Measurements from ENCODE around the gene EEFSEC.

Gene EEFSEC

GRCh38 chr3:128345196-128345595 is 191.9 kb downstream of the EEFSEC start:
- no peaks in the 10 kb centered on the region for H3K9me3 ChIP-seq (ENCODE audit: control insufficient read depth, low read length)
- H3K9ac ChIP-seq (ENCODE audit: low read length), result no peak overlapping the region
- no peaks in the 10 kb centered on the region for H3K27me3 ChIP-seq (ENCODE audit: control insufficient read depth, insufficient read depth, low read length)
- no peak overlapping the region for H3K4me3 ChIP-seq (ENCODE audit: low read length)
- peaks cover 40% of the 10 kb centered on the region for H3K4me1 ChIP-seq (ENCODE audit: control insufficient read depth, insufficient read depth, low read length)
- peaks cover 7% of the 10 kb centered on the region for H3K36me3 ChIP-seq (ENCODE audit: control insufficient read depth, insufficient read depth, low read length)

DNA sequence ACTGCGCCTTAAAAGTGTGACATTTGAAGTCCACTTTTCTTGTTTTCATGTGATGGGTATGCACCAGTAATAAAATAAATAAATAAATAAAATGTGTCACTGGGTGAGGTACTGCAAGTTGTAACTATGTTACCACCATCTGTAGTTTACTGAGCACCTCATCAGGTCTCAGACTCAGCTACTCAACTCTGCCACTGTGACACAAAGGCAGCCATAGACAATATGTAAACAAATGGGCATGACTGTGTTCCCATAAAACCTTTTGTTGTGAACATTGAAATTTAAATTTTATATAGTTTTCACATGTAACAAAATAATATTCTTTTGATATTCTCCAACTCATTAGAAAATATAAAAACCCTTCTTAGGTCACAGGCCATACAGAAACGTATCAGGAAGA is 193.3 kb downstream of the EEFSEC start:
- no peaks in the 10 kb centered on the region for H3K9me3 ChIP-seq (ENCODE audit: control insufficient read depth, low read length)
- no peak overlapping the region for H3K4me3 ChIP-seq (ENCODE audit: low read length)
- H3K4me1 ChIP-seq (ENCODE audit: control insufficient read depth, insufficient read depth, low read length), result peaks cover 46% of the 10 kb centered on the region
- peaks cover 7% of the 10 kb centered on the region for H3K36me3 ChIP-seq (ENCODE audit: control insufficient read depth, insufficient read depth, low read length)
- H3K9ac ChIP-seq (ENCODE audit: low read length), result no peak overlapping the region
- no peaks in the 10 kb centered on the region for H3K27me3 ChIP-seq (ENCODE audit: control insufficient read depth, insufficient read depth, low read length)

- no peaks in the 10 kb centered on the region for H3K27me3 ChIP-seq (ENCODE audit: control insufficient read depth, insufficient read depth, low read length)
- H3K9ac ChIP-seq (ENCODE audit: low read length), result no peak overlapping the region
- H3K36me3 ChIP-seq (ENCODE audit: control insufficient read depth, insufficient read depth, low read length), result peaks cover 7% of the 10 kb centered on the region
- peaks cover 46% of the 10 kb centered on the region for H3K4me1 ChIP-seq (ENCODE audit: control insufficient read depth, insufficient read depth, low read length)
- no peak overlapping the region for H3K4me3 ChIP-seq (ENCODE audit: low read length)
- no peaks in the 10 kb centered on the region for H3K9me3 ChIP-seq (ENCODE audit: control insufficient read depth, low read length)
These were observed 194.0 kb downstream of the EEFSEC start for GRCh38 chr3:128347282-128347681.

GRCh38 chr3:128348075-128348474 is 194.8 kb downstream of the EEFSEC start:
- Histone ChIP-seq H3K27me3 (ENCODE audit: control insufficient read depth, insufficient read depth, low read length) (no peaks in the 10 kb centered on the region), H3K9ac (ENCODE audit: low read length) (no peak overlapping the region), H3K4me3 (ENCODE audit: low read length) (no peak overlapping the region), H3K9me3 (ENCODE audit: control insufficient read depth, low read length) (no peaks in the 10 kb centered on the region), H3K4me1 (ENCODE audit: control insufficient read depth, insufficient read depth, low read length) (peaks cover 41% of the 10 kb centered on the region), H3K36me3 (ENCODE audit: control insufficient read depth, insufficient read depth, low read length) (peaks cover 7% of the 10 kb centered on the region)

DNA sequence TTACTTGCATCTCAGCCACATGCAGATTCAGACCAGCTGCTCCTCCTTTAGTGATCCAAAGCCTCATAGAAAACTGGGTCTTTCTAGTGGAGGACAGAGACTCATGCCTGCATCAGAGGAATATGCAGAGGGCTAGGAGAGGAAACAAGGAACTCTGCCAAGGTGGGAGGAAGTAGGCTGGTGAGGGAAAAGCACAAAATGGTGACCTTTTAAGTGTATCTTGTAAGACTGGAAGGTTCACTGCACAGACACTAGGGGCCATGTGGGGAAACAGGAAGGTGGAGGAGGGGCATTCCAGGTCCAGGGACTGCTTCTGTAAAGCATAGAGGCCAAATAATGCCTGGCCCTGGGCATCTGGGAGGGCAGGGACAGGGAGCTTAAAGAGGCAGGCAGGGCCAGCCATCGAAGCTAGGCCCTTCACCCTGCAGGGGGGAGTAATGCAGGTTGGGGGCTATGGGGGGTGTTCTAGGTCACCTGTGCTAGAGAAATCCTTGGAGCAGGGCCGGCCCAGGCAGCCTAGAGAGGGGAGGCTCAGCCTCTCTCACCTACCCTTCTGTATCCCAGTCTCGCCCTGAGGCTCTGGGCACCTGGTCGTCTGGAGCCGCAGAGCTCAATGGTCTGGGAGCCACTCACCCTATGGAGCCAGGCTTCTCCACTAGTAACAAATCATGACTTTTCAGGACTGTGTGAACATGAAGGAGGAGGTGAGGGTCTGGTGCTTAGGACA is 195.7 kb downstream of the EEFSEC start:
- no peak overlapping the region for H3K9ac ChIP-seq (ENCODE audit: low read length)
- peaks cover 7% of the 10 kb centered on the region for H3K36me3 ChIP-seq (ENCODE audit: control insufficient read depth, insufficient read depth, low read length)
- H3K4me1 ChIP-seq (ENCODE audit: control insufficient read depth, insufficient read depth, low read length), result peaks cover 32% of the 10 kb centered on the region
- H3K9me3 ChIP-seq (ENCODE audit: control insufficient read depth, low read length), result no peaks in the 10 kb centered on the region
- H3K27me3 ChIP-seq (ENCODE audit: control insufficient read depth, insufficient read depth, low read length), result no peaks in the 10 kb centered on the region
- H3K4me3 ChIP-seq (ENCODE audit: low read length), result no peak overlapping the region

DNA sequence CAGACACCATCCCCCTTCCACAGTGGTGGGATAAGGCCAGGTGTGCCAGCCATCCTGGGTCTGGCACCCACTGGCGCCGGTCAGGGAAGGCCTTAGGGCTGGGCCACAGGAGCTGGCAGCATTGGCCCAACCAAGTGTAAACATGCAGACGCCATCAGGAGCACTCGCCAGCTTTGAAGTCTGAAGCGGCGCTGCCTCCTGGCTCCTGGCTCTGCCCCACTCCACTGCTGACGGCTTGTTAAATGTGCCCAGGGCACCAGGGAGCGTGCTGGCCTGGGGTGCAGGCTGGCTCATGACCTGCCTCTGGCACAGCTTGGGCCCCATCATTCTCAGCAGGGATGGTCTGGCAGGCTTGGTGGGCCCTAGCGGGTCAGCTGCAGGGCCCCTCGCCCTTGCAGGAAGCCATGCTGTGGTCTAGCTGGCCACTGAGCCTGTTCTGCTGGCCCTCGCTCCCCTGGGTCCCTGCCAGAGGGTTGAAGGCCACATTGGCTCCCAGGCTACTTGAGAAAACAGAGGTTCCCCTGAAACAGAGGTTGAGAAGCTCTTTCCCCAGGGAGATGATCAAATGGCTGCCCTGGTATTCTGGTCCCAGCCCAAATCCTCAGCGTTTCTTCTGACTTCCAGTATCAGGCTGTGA is 196.8 kb downstream of the EEFSEC start:
- Histone ChIP-seq H3K4me3 (ENCODE audit: low read length) (no peak overlapping the region), H3K4me1 (ENCODE audit: control insufficient read depth, insufficient read depth, low read length) (peaks cover 29% of the 10 kb centered on the region), H3K27me3 (ENCODE audit: control insufficient read depth, insufficient read depth, low read length) (no peaks in the 10 kb centered on the region), H3K36me3 (ENCODE audit: control insufficient read depth, insufficient read depth, low read length) (peaks cover 7% of the 10 kb centered on the region), H3K9ac (ENCODE audit: low read length) (no peak overlapping the region), H3K9me3 (ENCODE audit: control insufficient read depth, low read length) (no peaks in the 10 kb centered on the region)

DNA sequence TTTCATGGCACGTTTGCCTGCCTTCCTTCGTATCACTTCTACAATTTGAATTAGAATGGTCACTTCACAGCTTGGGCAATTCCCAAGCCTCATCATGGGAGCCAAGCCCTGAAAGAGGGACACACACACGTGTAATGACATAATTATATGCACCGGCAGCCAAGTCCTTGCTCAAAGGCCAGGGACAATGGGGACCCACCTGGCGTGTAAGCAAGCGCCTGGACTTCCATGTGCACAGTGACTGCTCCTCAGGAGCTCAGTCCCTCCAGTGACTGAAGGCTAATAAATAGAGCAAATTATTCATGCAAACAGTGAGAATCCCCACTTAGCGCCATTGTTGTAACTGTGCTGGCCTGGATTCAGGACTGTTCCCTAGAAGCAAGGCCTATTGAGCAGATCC is 198.3 kb downstream of the EEFSEC start:
- Histone ChIP-seq H3K9me3 (ENCODE audit: control insufficient read depth, low read length) (no peaks in the 10 kb centered on the region), H3K27me3 (ENCODE audit: control insufficient read depth, insufficient read depth, low read length) (no peaks in the 10 kb centered on the region), H3K4me3 (ENCODE audit: low read length) (no peak overlapping the region), H3K36me3 (ENCODE audit: control insufficient read depth, insufficient read depth, low read length) (peaks cover 7% of the 10 kb centered on the region), H3K9ac (ENCODE audit: low read length) (no peak overlapping the region), H3K4me1 (ENCODE audit: control insufficient read depth, insufficient read depth, low read length) (peaks cover 29% of the 10 kb centered on the region)

GRCh38 chr3:128352326-128352725 is 199.0 kb downstream of the EEFSEC start:
- Histone ChIP-seq H3K4me1 (ENCODE audit: control insufficient read depth, insufficient read depth, low read length) (peaks cover 29% of the 10 kb centered on the region), H3K4me3 (ENCODE audit: low read length) (no peak overlapping the region), H3K9me3 (ENCODE audit: control insufficient read depth, low read length) (no peaks in the 10 kb centered on the region)

GRCh38 chr3:128353361-128353965 is 200.2 kb downstream of the EEFSEC start:
- H3K9ac ChIP-seq (ENCODE audit: low read length), result no peak overlapping the region
- H3K36me3 ChIP-seq (ENCODE audit: control insufficient read depth, insufficient read depth, low read length), result peaks cover 7% of the 10 kb centered on the region
- H3K4me3 ChIP-seq (ENCODE audit: low read length), result no peak overlapping the region
- peaks cover 23% of the 10 kb centered on the region for H3K4me1 ChIP-seq (ENCODE audit: control insufficient read depth, insufficient read depth, low read length)
- no peaks in the 10 kb centered on the region for H3K9me3 ChIP-seq (ENCODE audit: control insufficient read depth, low read length)
- H3K27me3 ChIP-seq (ENCODE audit: control insufficient read depth, insufficient read depth, low read length), result no peaks in the 10 kb centered on the region

More at GRCh38 chr3:128352326-128352725, 199.0 kb downstream of the EEFSEC start:
- Histone ChIP-seq H3K36me3 (ENCODE audit: control insufficient read depth, insufficient read depth, low read length) (peaks cover 7% of the 10 kb centered on the region), H3K9ac (ENCODE audit: low read length) (no peak overlapping the region), H3K27me3 (ENCODE audit: control insufficient read depth, insufficient read depth, low read length) (no peaks in the 10 kb centered on the region)

- H3K4me1 ChIP-seq (ENCODE audit: control insufficient read depth, insufficient read depth, low read length), result peaks cover 16% of the 10 kb centered on the region
- no peak overlapping the region for H3K4me3 ChIP-seq (ENCODE audit: low read length)
- no peaks in the 10 kb centered on the region for H3K9me3 ChIP-seq (ENCODE audit: control insufficient read depth, low read length)
- H3K27me3 ChIP-seq (ENCODE audit: control insufficient read depth, insufficient read depth, low read length), result no peaks in the 10 kb centered on the region
- H3K9ac ChIP-seq (ENCODE audit: low read length), result no peak overlapping the region
- H3K36me3 ChIP-seq (ENCODE audit: control insufficient read depth, insufficient read depth, low read length), result peaks cover 12% of the 10 kb centered on the region
These were observed 200.9 kb downstream of the EEFSEC start for GRCh38 chr3:128353991-128354687.

DNA sequence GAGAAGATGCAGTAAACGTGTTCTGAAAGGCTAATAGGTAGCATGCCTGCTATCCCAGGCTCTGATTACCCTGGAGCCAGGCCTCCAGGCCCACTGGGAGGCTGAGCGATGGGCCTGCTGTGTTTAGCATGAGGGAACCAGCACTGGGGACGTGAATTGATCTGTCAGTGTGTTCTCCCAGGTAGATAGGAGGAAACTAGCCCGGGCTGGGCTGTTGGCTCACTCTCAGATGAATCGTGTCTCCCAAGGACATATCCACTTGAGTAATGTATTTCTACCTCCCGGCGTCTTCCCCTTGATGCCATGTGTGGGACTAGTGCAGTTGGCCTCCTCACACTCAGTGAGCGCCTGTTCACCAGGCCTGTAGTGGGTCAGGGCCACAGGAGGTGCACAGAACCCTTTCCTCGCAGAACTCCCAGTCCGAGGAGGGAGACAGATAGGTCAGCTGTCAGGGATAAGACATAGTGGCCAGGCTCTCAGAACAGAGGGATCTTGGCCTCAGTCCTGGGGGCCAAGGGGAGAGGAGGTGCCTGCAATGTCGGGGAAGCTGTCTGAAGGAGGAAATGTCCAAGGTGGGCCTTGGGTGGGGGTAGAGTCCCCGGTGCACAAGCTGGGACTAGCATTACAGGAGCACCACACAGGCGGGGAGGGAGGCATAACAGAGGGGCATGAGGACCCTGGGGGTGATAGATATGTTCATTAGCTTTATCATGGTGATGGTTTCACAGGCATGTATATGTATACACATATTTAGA is 201.7 kb downstream of the EEFSEC start:
- Histone ChIP-seq H3K4me1 (ENCODE audit: control insufficient read depth, insufficient read depth, low read length) (peaks cover 8% of the 10 kb centered on the region), H3K9ac (ENCODE audit: low read length) (no peak overlapping the region), H3K27me3 (ENCODE audit: control insufficient read depth, insufficient read depth, low read length) (no peaks in the 10 kb centered on the region), H3K4me3 (ENCODE audit: low read length) (no peak overlapping the region), H3K36me3 (ENCODE audit: control insufficient read depth, insufficient read depth, low read length) (peaks cover 7% of the 10 kb centered on the region), H3K9me3 (ENCODE audit: control insufficient read depth, low read length) (no peaks in the 10 kb centered on the region)

All from mucosa of stomach (tissue), 1 donor.